ENCODE measurements around the gene MBOAT1.

The MBOAT1 gene

DNA sequence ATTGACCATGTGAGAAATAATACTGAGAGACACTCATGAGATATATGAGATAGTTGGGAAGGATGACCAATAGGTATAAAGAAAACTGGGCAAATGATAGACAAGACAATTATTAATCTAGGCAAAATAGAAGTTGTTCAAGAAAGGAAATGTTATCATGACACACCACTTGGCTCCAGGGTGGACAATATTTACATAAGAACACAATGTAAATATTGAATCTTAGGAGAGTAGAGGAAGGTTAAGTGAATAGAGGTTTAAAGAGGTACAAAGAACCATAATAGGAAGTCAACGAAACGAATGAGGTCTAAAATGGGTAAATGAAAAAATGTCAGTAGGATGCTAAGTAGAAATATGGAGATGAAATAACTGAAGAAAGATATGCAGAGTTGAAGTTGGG is 126.5 kb downstream of the MBOAT1 start:
- no peak for TF ChIP-seq EP300 (IDR thresholded peaks at IDR 0.05; ENCODE audit: borderline replicate concordance)
- TF ChIP-seq REST (IDR thresholded peaks at IDR 0.05; ENCODE audit: low read depth) = no peak
- TF ChIP-seq NFIC (IDR thresholded peaks at IDR 0.05) = no peak
- no peak for TF ChIP-seq ZBTB7A (IDR thresholded peaks at IDR 0.05; ENCODE audit: low read depth)
- TF ChIP-seq, protein P1, sequence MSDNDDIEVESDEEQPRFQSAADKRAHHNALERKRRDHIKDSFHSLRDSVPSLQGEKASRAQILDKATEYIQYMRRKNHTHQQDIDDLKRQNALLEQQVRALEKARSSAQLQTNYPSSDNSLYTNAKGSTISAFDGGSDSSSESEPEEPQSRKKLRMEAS (IDR thresholded peaks at IDR 0.05) = no peak
- no peak for TF ChIP-seq CEBPB (IDR thresholded peaks at IDR 0.05)
- no peak for TF ChIP-seq TCF12 (IDR thresholded peaks at IDR 0.05; ENCODE audit: low read depth)
- TF ChIP-seq, protein P2, sequence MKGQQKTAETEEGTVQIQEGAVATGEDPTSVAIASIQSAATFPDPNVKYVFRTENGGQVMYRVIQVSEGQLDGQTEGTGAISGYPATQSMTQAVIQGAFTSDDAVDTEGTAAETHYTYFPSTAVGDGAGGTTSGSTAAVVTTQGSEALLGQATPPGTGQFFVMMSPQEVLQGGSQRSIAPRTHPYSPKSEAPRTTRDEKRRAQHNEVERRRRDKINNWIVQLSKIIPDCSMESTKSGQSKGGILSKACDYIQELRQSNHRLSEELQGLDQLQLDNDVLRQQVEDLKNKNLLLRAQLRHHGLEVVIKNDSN (IDR thresholded peaks at IDR 0.05) = no peak
- no peak for TF ChIP-seq EGR1 (IDR thresholded peaks at IDR 0.05)
- TF ChIP-seq CREB1 (IDR thresholded peaks at IDR 0.05; ENCODE audit: low read depth) = no peak

DNA sequence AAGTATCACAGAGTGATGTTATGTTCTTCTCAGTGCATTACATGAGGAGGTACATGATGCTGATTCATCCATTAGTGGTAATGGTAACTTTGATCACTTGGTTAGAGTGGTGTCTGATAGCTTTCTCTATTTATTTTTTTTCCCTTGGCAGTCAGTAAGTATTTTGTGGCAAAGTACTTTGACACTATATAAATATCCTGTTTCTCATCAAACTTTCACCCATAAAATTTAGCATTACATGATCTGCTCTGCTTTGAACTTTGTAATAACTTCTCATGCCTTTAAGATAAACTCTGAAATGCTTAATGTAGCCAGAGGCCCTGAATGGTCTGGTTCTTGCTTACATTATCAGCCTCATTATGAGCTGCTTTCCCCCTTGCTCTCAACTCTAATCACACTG is 127.9 kb downstream of the MBOAT1 start:
- TF ChIP-seq FOXM1 (IDR thresholded peaks at IDR 0.05; ENCODE audit: borderline replicate concordance, low read depth) = no peak
- TF ChIP-seq TEAD4 (IDR thresholded peaks at IDR 0.05) = no peak
- no peak for TF ChIP-seq CREB1 (IDR thresholded peaks at IDR 0.05; ENCODE audit: low read depth)
- no peak for TF ChIP-seq RAD21 (IDR thresholded peaks at IDR 0.05; ENCODE audit: low read depth)
- TF ChIP-seq, protein P1 (IDR thresholded peaks at IDR 0.05) = no peak
- no peak for TF ChIP-seq ZBTB7A (IDR thresholded peaks at IDR 0.05; ENCODE audit: low read depth)
- no peak for TF ChIP-seq CEBPB (IDR thresholded peaks at IDR 0.05)
- TF ChIP-seq, protein P2 (IDR thresholded peaks at IDR 0.05) = no peak
- TF ChIP-seq EP300 (IDR thresholded peaks at IDR 0.05; ENCODE audit: borderline replicate concordance) = no peak
- TF ChIP-seq NFIC (IDR thresholded peaks at IDR 0.05) = no peak
- TF ChIP-seq TCF12 (IDR thresholded peaks at IDR 0.05; ENCODE audit: low read depth) = no peak
- no peak for TF ChIP-seq EGR1 (IDR thresholded peaks at IDR 0.05)
- TF ChIP-seq TAF1 (IDR thresholded peaks at IDR 0.05; ENCODE audit: low read depth) = no peak
- no peak for TF ChIP-seq REST (IDR thresholded peaks at IDR 0.05; ENCODE audit: low read depth)

DNA sequence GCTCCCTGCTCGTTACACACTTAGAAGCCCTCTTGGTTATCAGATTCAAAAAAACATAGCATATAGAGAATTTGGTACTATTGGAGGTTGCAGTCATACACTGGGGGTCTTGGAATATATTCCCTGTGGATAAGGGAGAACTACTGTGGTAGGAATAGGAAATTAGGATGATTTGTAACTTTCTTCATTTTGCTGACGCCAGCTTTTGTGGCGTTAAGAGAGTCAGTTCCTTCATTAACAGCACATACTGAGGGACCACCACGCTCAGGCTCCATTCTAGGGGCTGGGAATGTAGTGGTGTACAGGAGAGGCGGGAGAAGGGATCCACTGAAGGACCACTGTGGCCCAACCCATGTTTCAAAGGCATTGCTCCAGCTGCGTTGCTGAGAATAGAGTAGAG is 140.3 kb downstream of the MBOAT1 start:
- TF ChIP-seq CEBPB (IDR thresholded peaks at IDR 0.05) (no peak), CREB1 (IDR thresholded peaks at IDR 0.05; ENCODE audit: low read depth) (no peak), EGR1 (IDR thresholded peaks at IDR 0.05) (no peak), FOXM1 (IDR thresholded peaks at IDR 0.05; ENCODE audit: borderline replicate concordance, low read depth) (no peak), RAD21 (IDR thresholded peaks at IDR 0.05; ENCODE audit: low read depth) (no peak), NFIC (IDR thresholded peaks at IDR 0.05) (no peak), TCF12 (IDR thresholded peaks at IDR 0.05; ENCODE audit: low read depth) (no peak), TAF1 (IDR thresholded peaks at IDR 0.05; ENCODE audit: low read depth) (no peak), TEAD4 (IDR thresholded peaks at IDR 0.05) (no peak), REST (IDR thresholded peaks at IDR 0.05; ENCODE audit: low read depth) (no peak), EP300 (IDR thresholded peaks at IDR 0.05; ENCODE audit: borderline replicate concordance) (no peak), ZBTB7A (IDR thresholded peaks at IDR 0.05; ENCODE audit: low read depth) (no peak), YY1 (IDR thresholded peaks at IDR 0.05; ENCODE audit: low read depth) (no peak)
- TF ChIP-seq, protein P1 (IDR thresholded peaks at IDR 0.05) = no peak
- TF ChIP-seq, protein P2 (IDR thresholded peaks at IDR 0.05) = no peak

GRCh38 chr6:20070047-20070446 is 142.2 kb downstream of the MBOAT1 start:
- TF ChIP-seq, protein P2 (IDR thresholded peaks at IDR 0.05) = no peak
- TF ChIP-seq RAD21 (IDR thresholded peaks at IDR 0.05; ENCODE audit: low read depth) (no peak), YY1 (IDR thresholded peaks at IDR 0.05; ENCODE audit: low read depth) (no peak), TEAD4 (IDR thresholded peaks at IDR 0.05) (no peak), EP300 (IDR thresholded peaks at IDR 0.05; ENCODE audit: borderline replicate concordance) (no peak), EGR1 (IDR thresholded peaks at IDR 0.05) (no peak), FOXM1 (IDR thresholded peaks at IDR 0.05; ENCODE audit: borderline replicate concordance, low read depth) (no peak), CEBPB (IDR thresholded peaks at IDR 0.05) (no peak), TCF12 (IDR thresholded peaks at IDR 0.05; ENCODE audit: low read depth) (no peak), CREB1 (IDR thresholded peaks at IDR 0.05; ENCODE audit: low read depth) (no peak), ZBTB7A (IDR thresholded peaks at IDR 0.05; ENCODE audit: low read depth) (no peak), NFIC (IDR thresholded peaks at IDR 0.05) (no peak), TAF1 (IDR thresholded peaks at IDR 0.05; ENCODE audit: low read depth) (no peak)
